CD4-positive, alpha-beta T cell treated with Interleukin-15 for 1 hour (primary cell): Measurements from ENCODE around the gene DOCK1.

Experiments
- DNase-seq: peaks from one replicate; pipeline ENCODE4 v3.0.0-alpha.2; 2020

Gene DOCK1

DNA sequence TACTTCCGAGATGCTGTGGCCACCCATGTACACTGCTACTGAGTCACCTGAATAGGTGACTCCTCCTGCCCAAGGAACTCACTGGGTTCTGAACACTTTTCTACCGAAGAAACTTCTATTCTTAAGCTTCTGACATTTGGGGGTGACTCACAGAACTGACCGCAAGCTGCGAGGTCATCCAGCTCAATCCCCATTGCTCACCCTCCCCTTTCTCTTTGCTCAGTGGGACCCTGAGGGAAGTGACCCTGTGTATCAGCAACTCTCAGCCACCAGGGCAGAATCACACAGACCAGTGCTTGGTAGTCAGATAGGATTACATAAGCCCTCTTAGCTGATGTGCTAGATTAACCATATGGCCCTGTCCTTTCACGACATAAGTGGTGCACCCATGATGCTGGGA lies 244.9 kb downstream of the DOCK1 start:
- DNase-seq: no peak

DNA sequence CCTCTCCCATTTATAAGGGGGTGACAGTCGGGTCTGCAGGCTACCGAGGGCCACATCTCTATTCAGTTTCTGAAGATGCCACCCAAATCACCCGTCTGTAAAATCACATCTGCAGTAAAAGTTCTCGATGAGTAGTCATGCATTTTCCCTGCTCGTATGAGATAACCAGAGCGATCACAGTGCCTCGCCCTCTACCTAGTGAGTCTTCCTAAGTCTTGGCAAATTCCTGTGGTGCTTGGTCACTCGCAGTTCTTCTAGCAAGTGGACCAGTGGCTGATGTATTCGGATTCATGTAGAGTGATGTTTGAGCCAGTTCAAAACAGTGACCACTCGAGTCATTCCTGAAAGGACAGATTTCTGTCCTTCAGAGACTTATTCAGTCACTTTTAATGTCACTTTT lies 246.3 kb downstream of the DOCK1 start:
- no peak for DNase-seq

DNA sequence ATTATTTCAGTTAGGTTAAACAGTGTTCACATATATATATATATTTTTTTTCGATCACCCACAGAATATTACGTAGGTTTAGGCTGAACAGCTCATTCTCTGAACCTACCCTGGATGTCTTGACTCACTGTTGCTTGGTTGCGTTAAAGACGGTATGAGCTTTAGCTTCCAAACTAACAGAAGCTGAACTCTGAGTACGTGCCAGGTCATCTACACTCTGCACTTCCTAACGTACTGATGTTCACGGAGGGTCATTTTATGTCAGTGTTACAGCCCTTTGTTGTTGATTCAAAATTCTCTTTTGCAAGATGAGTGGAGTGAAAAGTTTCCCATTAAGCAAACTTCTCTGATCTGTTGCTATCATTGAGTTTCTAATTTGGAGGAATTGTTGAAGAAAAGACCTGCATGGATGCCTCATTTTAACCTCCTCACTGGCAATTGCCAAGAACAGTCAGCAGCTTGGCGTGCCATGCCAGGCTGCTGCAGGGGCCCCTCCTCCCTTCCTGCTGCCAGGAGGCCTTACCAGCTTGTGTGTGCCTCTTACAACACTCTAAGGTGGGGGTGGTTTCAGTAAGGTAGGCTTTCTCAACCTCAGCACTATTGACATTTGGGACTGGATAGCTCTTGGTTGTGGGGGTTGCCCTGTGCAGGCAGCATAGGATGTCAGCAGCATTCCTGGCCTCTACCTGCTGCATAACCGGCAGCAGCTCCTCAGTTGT lies 246.9 kb downstream of the DOCK1 start:
- no peak for DNase-seq

DNA sequence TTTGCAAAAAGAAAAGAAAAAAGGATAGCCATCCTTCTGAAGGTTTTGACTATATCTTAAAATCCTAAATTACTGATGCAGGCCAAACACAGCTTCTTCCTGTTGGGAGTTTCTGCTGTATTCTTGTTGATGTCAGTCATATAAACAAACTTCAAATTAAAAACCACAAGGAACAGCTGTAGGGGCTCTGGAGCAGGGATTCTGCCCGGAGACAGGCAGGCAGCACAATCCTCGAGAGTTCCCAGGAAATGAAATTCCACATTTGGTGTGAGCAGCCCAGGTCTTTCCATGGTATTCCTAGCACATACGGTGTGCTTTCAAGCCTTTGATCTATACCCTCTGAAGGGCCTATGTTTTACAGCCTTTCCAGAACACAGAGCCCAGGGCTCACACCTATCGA lies 248.0 kb downstream of the DOCK1 start:
- DNase-seq: no peak

DNA sequence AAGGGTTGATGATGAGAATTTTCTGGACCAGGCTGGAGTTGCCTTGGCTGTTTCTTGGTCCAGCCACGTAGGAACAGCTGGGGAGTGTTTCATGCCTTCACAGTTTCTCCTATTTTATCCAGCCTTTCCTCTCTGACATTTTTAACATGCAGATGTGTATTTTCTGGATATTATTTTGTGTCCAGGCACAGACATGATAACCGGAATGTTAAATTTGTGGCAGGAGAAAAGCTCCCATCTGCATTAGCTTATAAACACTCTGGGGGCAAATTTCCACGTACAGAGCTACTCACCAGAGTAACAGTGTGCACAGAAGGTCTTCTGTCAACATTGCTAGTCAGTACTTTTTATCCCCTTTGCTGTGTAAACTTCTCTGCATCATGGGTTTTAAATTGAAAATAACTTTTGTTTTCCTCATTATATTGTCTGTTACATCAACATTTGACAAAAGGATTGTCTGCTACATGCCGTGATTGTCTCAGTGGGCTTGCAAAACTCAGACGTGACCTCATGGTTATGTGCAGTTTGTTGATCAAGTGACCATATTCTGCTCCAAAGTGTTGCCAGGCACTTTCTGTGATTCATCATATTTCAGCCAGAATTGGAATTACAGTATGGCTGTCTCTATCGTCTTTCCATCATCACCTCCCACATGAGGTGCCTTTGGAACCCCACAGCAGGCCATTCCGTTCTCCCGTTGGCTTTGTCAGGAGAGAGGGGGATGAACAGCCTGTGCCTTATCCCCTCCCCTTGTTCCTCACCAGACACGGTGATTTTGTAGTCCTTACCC lies 249.8 kb downstream of the DOCK1 start:
- DNase-seq: no peak

DNA sequence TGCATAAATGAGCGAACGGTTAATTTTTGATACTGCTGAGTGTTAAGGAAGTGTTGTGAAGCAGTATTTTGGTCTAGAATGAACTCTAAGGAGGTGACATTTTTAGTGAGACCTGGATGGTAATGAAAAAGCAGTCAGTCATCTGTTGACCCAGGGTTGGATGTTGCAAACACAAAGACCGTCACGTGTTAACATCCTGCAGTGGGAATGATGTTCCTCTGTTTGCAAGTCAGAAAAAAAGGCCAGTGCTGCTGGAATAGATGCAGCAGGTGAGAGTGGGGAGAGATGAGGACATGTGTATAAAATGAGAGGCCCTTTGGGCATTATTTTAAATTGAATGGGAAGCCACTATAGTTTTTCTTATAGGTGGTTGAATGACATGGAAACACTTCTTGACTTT lies 251.9 kb downstream of the DOCK1 start:
- no peak for DNase-seq

DNA sequence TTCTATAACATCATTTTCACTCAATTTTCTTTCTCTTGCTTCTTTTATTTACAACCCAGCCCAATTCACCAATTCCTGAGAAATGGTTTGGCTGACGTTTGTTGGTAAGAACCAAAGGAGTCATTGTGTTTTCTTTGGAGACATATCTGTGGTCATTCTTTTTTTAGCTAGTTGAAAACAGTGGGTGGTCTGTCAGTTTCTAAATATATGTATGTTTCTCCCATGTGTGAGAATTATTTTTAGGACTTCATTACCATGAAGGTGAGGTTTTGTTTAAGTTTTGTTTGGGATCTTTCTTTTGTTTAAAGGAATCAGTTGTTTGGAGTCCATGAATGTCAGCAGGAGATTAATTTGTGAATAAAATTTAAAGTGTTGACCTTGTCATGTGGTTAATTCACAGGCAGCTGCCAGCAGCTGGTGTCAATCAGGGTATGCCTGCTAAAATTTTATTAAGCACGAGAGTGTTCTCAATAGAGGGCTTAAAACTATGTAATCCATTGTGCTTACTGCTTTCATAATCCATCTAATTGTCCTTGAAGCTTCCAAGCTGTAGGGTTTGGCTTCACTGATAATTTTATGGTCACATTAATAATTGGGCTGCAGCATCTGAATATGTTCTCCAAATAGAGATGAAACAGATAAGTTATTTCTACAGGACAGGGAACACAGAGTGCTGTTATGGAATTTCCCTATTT lies 252.4 kb downstream of the DOCK1 start:
- no peak for DNase-seq

DNA sequence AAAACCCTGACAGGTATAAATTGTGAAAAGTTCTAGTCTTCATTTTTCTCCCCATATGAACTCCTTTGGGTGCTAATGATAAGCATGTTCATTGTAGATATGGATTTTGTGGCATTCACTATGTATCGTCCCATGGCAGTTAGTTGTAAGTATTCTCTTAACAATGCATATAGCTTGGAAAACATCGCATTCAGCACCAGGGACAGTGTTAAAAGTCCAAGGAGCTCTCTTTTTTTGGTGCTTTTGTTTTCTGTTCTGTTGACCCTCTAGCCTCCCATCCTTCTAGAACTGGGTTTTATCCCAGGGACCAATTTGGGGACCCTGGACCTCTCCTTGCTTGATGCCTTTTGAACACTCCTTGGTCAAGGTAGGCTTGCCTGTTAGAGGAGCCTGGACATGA lies 253.4 kb downstream of the DOCK1 start:
- DNase-seq: no peak

DNA sequence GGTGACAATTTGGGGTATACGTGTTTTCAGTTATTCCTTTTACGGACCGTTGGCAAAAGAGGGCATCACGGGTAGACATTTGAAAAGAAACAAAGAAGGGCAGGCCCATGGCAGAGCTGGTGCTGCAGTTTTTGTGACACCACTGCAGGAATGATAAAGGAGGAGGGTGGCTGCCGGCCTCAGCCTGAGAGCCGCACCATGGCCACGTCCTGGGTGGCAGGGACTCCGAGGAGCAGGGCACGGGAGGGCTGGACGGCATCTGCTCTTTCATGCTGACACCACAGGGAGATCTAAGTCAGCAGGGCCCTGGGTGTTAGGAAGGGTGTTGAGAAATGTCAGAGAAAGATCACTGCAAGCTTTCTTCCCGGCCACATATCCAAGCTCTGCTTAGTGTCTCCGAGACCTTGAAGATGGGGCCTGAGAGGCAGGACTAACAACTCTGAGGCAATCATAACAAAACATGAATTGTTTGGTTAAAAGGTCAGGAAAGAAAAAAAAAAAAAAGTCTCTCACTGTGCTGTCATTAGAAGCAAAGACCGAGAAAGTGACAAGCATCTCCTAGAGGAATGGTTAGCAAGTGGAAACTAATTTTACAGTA lies 254.5 kb downstream of the DOCK1 start:
- DNase-seq: no peak

DNA sequence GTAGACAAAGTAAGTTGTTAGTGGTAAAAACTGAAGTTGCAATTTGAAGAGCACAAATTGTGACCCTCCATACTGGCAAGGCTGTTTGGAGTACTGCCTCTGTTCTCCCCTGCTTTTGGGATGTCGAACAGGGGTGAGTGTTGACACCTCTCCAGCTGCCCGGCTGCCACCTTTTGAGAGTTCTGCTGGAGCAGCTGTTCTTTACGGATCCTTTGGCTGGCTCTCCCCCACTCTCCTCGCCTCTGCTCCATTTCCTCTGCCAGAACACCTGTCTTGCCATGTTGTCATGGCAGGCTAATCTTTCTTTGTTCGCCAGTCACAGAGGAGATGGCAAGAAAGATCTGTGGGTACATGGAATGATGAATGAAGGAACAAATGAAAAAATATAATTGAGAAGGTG lies 256.3 kb downstream of the DOCK1 start:
- DNase-seq: no peak

DNA sequence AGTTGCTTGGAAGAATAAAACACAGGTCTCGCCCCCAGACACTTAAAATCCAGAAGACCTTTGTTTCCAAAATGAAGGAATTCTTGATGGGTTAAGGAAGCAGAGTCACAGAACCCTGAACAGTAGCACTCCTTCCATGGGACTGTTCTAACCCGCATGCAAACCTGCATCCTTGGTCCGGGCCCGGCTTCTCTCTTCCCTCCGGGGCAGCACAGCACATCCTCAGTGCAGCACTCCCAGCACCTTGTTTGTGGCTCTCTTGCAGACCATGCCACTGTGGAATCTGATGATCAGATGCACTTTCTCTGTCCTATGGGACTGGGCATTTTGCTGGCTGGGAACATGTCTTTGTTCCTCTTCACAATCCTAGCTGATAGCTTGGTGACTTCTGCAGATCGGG lies 257.6 kb downstream of the DOCK1 start:
- no peak for DNase-seq

DNA sequence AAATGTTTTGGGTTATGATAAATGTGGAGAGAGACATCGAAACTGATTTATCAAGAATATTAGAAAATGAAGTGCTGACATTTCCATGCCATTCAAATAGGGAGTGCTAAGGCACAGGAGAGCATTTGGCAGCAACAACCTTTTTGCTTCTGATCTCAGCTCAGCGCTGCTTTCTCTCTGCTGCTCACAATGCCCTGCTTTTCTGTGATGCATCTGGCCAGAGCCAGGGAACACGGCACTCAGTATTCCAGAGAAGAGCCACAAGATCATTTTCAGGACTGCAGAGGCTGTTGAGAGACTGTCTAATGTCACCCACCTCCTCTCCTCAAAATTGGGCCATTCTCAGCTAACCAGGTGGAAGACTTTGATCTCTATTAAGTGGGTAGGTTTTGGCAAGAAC lies 263.0 kb downstream of the DOCK1 start:
- no peak for DNase-seq

DNA sequence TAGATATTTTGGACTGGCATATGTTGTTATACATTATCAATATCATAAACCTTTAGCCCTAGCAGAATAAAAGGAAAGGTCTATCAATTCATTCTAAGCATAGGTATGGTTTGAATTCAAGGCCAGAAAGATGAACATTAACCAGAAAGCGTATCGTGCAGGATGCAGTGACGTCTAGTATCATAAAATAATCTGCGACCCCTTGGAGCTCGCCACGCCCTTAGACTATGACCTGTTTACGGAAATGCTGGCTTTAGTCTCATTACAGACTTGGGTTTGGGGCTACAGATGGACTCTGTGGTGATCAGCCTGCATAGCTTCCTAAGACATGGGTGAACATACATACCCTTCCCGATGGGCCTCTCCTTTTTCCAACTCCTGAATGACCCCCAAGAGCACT lies 269.6 kb downstream of the DOCK1 start:
- DNase-seq: no peak

DNA sequence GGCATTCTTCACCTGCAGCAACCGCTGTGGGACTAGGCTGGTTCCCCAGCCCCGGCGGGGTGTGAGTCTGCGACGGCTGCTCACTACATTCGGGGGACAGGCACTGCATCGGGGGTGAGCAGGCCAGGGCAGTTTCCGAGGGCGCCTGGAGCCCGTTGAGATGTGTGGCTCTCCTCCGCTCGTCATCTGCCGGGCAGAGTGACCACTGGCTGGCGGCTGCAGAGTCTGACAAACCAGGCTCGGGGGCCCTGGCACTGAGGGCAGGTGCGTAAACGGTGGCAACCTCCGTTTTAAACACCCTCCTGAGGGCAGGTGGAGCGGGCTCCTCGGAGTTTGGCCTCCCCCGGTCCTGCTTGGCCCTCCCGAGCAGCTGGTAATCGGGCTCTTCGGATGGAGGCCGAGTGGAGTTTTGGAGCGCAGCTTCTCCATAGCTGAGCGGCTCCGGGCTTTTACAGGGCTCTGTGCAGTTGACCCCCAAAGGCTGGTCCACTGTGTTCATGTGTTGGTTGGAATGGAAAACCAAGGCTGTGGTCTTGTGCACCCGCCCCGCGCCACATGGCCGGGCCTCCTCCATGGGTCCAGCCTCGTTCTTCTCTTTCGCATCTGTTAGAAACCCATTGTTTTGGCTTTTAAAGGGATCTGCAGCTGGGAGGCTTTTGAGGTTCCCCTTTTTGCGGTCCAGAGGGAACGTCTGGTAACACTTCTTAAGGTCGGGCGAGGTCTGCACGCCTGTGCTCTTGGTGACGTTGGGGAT lies 270.3 kb downstream of the DOCK1 start:
- no peak for DNase-seq

DNA sequence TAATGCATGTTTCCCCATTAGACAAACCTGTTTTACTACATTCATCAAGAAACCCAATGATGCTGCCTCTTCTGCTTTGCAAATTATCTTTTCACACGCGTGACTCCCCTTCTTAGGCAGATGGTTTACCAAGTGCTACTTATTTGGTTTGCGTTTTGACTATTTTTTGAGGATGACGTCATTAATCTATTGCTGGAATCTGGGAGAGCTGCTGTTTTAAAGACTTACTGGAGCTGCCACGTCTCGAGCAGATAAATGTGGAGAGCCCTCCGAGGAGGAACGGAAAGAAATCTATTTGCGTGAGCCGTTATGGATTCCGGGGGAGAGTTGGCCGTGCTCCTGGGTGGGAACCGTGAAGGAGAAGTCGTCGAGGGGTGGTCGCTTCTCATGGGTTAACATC lies 271.4 kb downstream of the DOCK1 start:
- no peak for DNase-seq

DNA sequence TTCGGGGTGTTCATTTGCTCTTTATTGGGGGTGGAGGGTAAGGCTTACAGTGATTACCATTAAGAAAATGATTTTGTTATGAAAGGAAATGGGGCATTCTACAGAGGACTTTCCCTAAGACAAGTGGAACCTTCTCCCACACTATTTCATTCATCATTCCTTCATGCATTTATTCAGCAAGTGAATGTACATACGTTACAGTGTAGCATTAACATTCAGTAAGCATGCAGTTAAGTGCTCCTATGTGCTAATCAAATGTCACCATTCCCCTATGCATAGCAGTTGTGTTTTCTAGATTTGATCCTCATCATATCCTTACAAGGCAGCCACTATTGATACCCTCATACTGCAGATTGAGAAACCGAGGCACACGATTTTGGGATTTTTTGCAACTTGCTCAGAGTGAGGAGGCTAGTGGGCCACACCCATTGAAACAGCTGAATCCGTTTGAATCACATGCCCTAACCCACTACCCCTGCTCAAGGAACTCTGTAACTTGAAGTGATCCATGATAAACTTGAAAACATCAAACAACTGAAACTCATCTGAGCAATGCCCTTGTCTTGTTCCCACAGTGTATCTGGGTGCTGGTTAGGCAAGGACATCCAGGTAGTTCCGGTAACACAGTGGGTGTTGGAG lies 274.5 kb downstream of the DOCK1 start:
- DNase-seq: no peak

DNA sequence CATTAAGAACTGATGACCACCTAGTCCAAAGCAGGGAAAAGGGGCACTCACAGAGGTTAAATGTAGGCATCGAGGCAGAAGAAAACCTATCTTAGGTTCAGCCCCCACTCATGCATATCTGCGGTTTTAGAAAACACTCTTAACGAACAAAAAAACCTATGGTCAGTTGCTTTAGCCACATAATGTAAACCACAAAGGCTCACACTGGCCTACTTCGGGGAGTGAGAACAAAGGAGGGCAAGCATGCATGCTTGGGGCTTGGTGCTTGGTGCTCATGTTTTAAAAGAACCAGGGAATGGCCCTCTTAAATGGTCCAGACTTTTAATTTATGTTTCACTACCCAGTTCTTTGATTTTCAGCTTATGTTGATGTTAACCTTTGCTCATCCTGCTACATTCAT lies 276.9 kb downstream of the DOCK1 start:
- DNase-seq: no peak

DNA sequence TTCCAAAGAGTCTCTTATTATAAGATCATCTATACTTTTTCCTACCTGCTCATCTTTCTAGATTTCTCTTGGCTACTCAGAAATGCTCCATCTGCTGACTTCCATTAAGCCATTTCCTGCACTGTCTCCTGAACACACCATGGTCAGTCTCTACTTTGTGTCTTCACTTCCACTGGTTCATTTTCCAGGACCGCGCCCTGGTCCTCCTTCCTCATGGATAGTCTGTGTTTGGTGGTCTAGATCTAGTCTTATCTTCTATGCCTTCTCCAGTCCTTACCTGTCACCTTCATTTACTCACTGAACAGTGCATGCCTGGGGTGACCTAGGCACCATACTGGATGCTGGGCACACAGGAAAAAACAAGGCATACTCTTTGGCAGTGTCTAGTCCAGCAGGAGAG lies 279.4 kb downstream of the DOCK1 start:
- DNase-seq: no peak

DNA sequence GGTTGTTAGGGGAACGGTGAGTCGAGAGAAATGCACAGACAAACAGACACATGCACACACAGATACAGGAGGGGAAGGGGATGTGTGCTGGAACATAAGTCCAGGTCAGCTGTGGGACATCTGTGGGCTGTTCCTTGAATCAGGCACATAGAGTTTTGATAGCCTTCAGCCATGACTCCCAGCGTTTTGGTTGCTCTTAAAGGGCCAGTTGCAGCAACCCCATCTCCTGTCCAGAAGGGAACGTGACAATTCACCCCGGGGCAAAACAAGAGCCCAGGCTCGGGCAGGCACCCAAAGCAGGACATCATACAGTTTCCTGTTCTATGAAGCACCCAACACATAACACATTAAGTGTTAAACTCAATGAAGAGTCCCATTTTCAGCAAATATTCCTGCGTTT lies 281.6 kb downstream of the DOCK1 start:
- DNase-seq: no peak

DNA sequence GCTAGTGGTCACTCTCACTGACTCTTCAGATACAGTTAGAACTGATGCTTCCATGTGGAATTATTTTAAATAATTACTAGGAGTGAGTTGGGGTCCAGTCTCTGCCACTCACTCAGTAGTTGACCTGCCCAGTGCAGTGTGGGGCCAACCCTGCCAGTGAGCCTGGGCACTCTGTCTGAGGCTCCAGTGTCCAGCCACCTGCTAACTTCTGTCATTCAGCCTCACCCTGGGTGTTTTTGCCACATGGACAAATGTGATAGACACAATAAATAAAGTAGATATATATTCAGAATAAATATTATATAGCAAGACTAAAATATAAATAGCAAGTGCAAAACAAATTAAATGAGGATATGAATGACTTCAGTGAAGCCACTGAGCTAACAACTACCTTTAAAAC lies 284.0 kb downstream of the DOCK1 start:
- DNase-seq: no peak

DNA sequence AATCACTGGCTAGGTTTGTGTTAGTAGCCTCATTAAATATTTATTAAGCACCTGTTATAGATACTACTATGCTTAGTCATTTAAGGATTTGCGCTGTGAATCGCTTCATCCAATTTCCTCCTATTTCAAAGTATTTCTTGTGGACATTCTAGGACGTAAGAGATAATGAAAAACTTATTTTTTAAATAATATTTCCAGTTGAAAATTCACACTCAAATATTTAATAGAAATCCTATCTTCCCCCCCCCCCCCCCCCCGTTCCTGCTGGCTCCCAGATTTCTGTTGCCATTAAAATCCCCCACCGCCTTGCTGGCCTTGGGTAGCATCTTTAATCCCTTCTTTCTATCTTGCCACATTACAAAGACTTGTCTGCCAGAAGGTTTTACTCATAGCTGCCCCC lies 285.2 kb downstream of the DOCK1 start:
- DNase-seq: no peak

DNA sequence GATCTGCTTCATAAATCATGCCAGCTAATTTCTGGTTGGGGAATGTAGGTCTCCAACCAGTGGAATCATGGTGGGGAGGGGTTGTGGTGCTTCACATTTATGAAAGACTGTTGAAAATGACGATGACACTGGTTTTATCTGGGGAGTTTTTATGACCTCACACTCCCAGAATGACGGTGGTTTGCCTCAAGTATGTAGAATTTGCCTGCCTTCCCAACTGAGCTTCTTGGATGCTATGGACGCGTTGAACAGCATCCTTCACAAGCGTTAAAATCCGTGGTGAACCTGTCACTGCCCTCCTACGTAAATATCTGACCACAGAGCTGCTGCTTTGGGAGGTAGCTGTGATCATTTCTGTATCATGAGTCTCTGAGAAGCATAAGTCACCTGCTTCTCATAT lies 287.9 kb downstream of the DOCK1 start:
- DNase-seq: no peak

DNA sequence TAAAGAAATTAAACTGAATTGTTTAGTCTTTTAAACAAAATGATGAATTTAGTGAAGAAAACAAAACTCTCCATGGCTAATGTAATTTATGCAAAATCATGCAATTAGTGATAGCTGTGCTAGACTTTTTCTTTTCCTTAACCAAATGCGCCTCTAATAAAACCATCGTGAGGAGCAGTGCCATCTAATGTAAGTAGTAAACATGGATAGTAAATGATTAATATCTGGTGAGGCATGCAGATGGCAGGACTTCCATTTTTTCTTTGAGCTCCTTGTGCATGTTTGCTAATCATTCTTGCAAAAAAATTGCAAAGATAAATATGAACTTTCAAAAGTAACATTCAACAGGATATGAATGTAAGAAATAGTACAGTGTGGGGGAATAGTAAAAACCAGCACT lies 288.9 kb downstream of the DOCK1 start:
- no peak for DNase-seq
